Thoracic aorta (tissue), 2 donors: ENCODE measurements around the gene ADCY9. TPM values are rescaled to one million over a fixed set of nuclear protein-coding genes. Genes with fewer than 3 reads are reported as not detected.
A peak's percentile ranks its signal among the peaks of the same experiment; 100 is the strongest.
"Not testable (repeated sequence)": the region's sequence is repeated elsewhere in the genome, so short reads cannot be mapped to it uniquely, and the experiment has no call there.

ENCODE experiments used
- ATAC-seq: fragments of 150-250 bp; one replicate; pipeline ENCODE4 v1.8.0; 2017; ENCODE audit warnings: low read depth; ENCODE audit not compliant: insufficient number of reproducible peaks, low FRiP score
- DNase-seq: peaks from one replicate; pipeline ENCODE4 v3.0.0-alpha.2; 2020; ENCODE audit warnings: low spot score
- H3K27ac ChIP-seq, 2 donors: fragments of 200-600 bp; sonication (generic); 1 replicate in 1 of 2; 2 replicates in 1 of 2; pipeline ENCODE4 v1.5.1; 2016; ENCODE audit warnings: mild to moderate bottlenecking in 2 of 2, moderate library complexity in 2 of 2
- H3K27me3 ChIP-seq: fragments of 200-600 bp; sonication (generic); replicated peaks from 2 replicates; pipeline ENCODE4 v1.6.0; 2016; ENCODE audit warnings: mild to moderate bottlenecking; ENCODE audit not compliant: insufficient read depth
- H3K36me3 ChIP-seq: fragments of 200-600 bp; sonication (generic); one replicate; pipeline ENCODE4 v1.5.1; 2016
- H3K4me1 ChIP-seq, 2 donors: fragments of 200-600 bp; sonication (generic); 1 replicate in 1 of 2; 2 replicates in 1 of 2; pipeline versions ENCODE4 v1.5.1 to v1.6.0; 2016; ENCODE audit warnings: low read depth in 2 of 2, mild to moderate bottlenecking in 1 of 2; ENCODE audit not compliant: control insufficient read depth in 1 of 2
- H3K4me3 ChIP-seq: fragments of 200-600 bp; sonication (generic); 2 replicates; pipeline ENCODE4 v1.5.1; 2016; ENCODE audit warnings: mild to moderate bottlenecking
- H3K9me3 ChIP-seq: fragments of 200-600 bp; sonication (generic); 2 replicates; pipeline ENCODE4 v1.5.1; 2016
- total RNA-seq, 2 donors: library from RNA; depleted of rRNA; stranded (reverse); fragments of >200 nt; gene quantifications; one replicate each; pipeline versions ENCODE4 v1.1.0 to v1.2.3, GENCODE V29; 2016
- TF ChIP-seq, protein P1 (sequence below): fragments of 200-600 bp; sonication (generic); IDR thresholded peaks from one replicate; pipeline ENCODE4 v1.5.1; 2019; ENCODE audit warnings: antibody characterized with exemption

The ADCY9 gene
- total RNA-seq, 2 donors from 2014 or later, result 44.1 to 83.8 TPM

DNA sequence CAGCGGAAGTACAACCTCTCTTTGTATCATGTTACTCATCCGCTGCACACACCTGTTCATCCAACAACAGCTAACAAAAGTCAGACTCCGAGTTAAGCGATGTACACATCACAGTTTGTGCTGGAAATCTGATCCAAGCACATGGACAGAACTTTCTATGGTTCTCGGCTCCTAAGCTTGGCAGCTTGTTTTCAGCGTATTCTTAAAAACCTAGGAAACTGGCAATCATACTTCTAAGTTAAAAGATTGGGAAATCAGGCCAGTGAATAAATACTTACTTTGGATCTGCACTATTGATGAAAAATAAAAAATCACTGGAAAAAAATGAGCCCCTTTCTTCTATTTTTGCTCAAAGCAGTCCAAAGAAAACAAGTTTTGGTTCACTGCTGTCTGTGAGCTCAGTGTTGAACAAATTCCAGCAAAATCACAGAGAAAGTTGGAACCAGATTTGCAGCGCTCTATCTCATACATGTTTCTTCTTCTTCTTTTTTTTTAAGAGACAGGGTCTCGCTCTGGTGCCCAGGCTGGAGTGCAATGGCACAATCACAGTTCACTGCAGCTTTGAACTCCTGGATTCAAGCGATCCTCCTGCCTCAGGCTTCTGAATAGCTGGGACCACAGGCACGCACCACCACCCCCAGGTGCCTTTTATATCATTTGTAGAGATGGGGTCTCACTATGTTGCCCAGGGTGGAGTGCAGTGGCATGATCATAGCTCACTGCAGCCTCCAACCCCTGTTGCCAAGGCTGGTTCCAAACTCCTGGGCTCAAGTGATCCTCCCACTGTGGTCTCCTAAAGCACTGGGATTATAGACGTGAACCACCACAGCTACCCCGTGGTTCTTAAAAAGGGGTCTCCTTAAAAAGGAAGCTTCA is 164.1 kb downstream of the ADCY9 start:
- TF ChIP-seq, protein P1, sequence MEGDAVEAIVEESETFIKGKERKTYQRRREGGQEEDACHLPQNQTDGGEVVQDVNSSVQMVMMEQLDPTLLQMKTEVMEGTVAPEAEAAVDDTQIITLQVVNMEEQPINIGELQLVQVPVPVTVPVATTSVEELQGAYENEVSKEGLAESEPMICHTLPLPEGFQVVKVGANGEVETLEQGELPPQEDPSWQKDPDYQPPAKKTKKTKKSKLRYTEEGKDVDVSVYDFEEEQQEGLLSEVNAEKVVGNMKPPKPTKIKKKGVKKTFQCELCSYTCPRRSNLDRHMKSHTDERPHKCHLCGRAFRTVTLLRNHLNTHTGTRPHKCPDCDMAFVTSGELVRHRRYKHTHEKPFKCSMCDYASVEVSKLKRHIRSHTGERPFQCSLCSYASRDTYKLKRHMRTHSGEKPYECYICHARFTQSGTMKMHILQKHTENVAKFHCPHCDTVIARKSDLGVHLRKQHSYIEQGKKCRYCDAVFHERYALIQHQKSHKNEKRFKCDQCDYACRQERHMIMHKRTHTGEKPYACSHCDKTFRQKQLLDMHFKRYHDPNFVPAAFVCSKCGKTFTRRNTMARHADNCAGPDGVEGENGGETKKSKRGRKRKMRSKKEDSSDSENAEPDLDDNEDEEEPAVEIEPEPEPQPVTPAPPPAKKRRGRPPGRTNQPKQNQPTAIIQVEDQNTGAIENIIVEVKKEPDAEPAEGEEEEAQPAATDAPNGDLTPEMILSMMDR, result no peak
- Histone ChIP-seq H3K4me1 (peaks cover 7 to 56% of the 10 kb centered on the region in 2 donors), H3K27me3 (no peaks in the 10 kb centered on the region), H3K4me3 (peak overlapping the region; percentile 72), H3K36me3 (no peaks in the 10 kb centered on the region), H3K27ac (peak overlapping the region; percentile 92 to 98), H3K9me3 (no peaks in the 10 kb centered on the region)
- peak; percentile 22 for ATAC-seq
- no peak for DNase-seq

DNA sequence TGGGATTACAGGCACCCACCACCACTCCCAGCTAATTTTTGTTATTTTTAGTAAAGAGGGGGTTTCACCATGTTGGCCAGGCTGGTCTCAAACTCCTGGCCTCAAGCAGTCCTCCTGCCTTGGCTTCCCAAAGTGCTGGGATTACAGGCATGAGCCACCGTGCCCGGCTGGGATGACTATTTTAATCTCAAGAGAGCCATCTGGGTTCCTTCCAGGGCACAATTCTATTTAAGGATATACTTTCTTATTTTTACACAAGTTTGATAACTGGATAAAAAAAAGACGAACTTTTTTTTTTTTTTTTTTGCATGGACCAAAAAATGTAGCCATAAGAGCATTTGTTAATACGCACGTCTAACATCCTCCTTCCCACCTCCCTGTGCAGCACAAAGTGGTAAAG is 164.9 kb downstream of the ADCY9 start:
- peak overlapping the region; percentile 72 for H3K4me3 ChIP-seq
- H3K36me3 ChIP-seq, ATAC-seq, H3K9me3 ChIP-seq, DNase-seq, H3K27me3 ChIP-seq: not testable (repeated sequence)
- peaks cover 7 to 61% of the 10 kb centered on the region in 2 donors for H3K4me1 ChIP-seq
- peak overlapping the region; percentile 92 to 98 for H3K27ac ChIP-seq

DNA sequence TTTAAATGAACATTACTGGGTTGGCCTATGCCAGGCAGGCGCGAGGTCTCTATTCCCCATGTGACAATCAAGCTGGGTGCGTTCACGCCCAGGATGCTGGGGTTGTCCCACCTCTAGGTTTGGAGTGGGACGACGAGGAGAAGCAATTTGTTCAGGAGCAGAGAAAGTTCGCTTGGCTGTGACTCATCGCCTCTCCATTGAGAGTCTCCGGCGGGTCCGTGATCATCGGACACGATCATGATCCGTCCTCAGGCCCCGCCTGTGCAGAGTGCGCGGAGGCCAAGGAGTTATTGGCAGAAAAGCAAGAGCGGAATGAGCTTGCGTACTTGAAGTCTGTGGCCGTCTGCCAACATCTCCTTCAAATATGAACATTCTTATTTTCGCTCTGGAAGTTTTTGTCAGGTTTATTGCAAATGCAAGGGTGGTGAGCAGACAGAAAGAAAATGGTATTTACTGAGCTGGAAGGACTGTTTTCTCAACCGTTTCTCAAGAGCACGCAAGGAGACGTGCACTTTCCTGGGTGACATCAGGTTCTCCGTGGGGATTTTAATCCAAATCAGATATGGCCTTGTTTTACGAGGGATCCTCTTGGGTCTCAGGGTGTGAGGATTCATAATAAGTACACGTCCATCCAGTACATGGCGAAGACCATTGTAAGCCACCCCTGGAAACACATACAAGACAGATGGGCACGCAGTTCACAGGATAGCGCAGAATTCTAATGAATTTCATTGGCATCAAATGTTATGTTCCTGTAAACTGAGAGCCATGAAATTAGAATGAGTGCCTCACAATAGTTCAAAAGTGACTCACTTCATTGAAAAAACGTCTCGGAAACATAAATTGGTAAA is 165.7 kb downstream of the ADCY9 start:
- peaks cover 10 to 69% of the 10 kb centered on the region in 2 donors for H3K4me1 ChIP-seq
- ATAC-seq, result peak; percentile 41
- TF ChIP-seq, protein P1, result no peak
- peak; percentile 87 for DNase-seq
- peak overlapping the region; percentile 72 for H3K4me3 ChIP-seq
- no peaks in the 10 kb centered on the region for H3K36me3 ChIP-seq
- H3K27ac ChIP-seq, result peak overlapping the region; percentile 92 to 98
- H3K27me3 ChIP-seq, result no peaks in the 10 kb centered on the region
- no peaks in the 10 kb centered on the region for H3K9me3 ChIP-seq

DNA sequence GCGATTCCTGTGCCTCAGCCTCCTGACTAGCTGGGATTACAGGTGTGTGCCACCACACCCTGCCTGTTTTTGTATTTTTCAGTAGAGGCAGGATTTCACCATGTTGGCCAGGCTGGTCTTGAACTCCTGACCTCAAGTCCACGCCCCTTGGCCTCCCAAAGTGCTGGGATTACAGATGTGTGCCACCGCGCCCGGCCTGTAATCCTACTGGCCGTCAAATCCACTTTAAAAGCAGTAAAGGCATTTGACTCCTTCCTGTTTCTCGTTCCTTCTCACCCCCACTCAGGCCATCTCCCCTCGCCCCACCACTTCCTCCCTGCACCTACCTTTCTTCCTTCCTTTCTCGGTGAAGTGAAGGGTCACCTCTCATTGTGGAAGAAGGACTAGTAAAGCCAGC is 166.3 kb downstream of the ADCY9 start:
- Histone ChIP-seq H3K4me3 (peak overlapping the region; percentile 72), H3K27me3 (no peaks in the 10 kb centered on the region), H3K4me1 (peaks cover 10 to 72% of the 10 kb centered on the region in 2 donors), H3K27ac (peak overlapping the region; percentile 92 to 98), H3K36me3 (no peaks in the 10 kb centered on the region), H3K9me3 (no peaks in the 10 kb centered on the region)
- ATAC-seq (no peak), DNase-seq (no peak)
- TF ChIP-seq, protein P1, result no peak

DNA sequence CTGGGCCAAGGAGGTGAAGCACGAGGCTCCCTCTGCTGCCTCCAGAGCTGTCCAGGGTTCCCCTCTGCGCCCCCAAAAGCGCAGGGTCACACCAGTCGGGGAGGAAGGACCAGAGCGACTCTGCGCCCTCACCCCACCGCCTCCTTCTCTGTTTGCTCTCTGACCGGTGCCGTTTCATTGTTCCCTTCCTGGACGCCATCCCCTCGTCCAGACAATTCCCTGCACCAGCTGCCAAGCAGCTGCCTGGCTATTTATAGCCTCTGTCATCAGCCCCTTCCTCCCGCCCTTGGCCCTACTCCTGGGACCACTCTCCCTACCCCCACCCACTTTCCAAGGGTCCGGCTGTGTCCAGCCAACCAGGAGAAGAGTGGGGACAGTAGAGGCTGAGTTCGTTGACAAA is 167.0 kb downstream of the ADCY9 start:
- ATAC-seq, result no peak
- H3K4me1 ChIP-seq, result peaks cover 10 to 67% of the 10 kb centered on the region in 2 donors

More for the DNA sequence above, 167.0 kb downstream of the ADCY9 start:
- Histone ChIP-seq H3K36me3 (no peaks in the 10 kb centered on the region), H3K9me3 (no peaks in the 10 kb centered on the region), H3K27me3 (no peaks in the 10 kb centered on the region), H3K27ac (peak overlapping the region; percentile 92 to 98), H3K4me3 (peak overlapping the region; percentile 72)
- DNase-seq, result no peak
- TF ChIP-seq, protein P1, result no peak
